Activated CD8-positive, alpha-beta memory T cell treated with anti-CD3 and anti-CD28 coated beads for 1 hour (primary cell): ENCODE data around the gene GPATCH8.
A peak's percentile ranks its signal among the peaks of the same experiment; 100 is the strongest.
"Not testable (repeated sequence)": the region's sequence is repeated elsewhere in the genome, so short reads cannot be mapped to it uniquely, and the experiment has no call there.

Experiments
- DNase-seq, 2 donors: peaks; one replicate each; pipeline ENCODE4 v3.0.0-alpha.2; 2020; ENCODE audit warnings: low read depth in 1 of 2; ENCODE audit errors: extremely low read depth in 1 of 2

Gene GPATCH8

GRCh38 chr17:44503147-44504029 is at the start of gene GPATCH8:
TSS of gene GPATCH8 (minus strand) at chr17:44503406. CDS start at chr17:44503370, 36 bp downstream.
- peak; percentile 81 to 85 for DNase-seq

- DNase-seq: no peak
These were observed 49.2 kb upstream of the GPATCH8 start for GRCh38 chr17:44552361-44552760.

- no peak for DNase-seq
These were observed 46.5 kb upstream of the GPATCH8 start for GRCh38 chr17:44549686-44550085.

DNA sequence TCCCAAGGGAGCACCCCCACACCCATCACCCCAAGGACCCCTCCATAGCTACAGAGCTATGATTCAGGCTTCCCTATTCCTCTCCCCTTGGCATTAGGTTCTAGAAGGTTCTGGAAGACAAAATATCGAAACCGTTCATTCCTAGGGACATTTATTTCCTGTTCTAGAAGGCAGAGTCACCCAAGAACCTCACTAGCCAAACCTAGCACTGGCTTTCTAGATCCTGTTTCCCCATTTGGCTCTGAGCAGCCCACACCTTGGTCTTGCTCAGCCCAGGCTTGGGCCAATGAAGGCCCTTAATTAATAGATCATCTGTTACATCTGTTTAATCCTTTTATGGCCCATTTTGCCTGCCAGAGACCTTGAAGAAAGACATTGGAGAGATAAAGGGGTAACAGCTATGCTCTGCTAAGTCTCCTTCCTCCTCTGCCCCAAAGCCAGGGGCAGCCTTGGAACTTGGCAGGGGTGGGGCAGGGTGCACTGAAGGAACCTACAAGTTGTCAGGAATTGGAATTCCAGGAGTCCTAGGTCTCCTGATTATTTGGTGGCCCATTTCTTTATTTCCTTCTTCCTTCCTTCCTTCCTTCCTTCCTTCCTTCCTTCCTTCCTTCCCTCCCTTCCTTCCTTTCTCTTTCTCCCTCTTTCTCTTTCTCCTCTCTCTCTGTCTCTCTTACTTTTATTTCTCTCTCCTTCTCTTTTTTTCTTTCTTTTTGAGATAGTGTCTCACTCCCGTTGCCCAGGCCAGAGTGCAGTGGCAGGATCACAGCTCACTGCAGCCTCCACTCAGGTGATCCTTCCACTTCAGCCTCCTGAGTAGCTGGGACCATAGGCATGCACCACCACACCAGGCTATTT is 45.4 kb upstream of the GPATCH8 start:
- DNase-seq: no peak

- DNase-seq: no peak
These were observed 44.5 kb upstream of the GPATCH8 start for GRCh38 chr17:44547625-44548267.

GRCh38 chr17:44546671-44547606 is 43.7 kb upstream of the GPATCH8 start:
- DNase-seq: no peak

DNA sequence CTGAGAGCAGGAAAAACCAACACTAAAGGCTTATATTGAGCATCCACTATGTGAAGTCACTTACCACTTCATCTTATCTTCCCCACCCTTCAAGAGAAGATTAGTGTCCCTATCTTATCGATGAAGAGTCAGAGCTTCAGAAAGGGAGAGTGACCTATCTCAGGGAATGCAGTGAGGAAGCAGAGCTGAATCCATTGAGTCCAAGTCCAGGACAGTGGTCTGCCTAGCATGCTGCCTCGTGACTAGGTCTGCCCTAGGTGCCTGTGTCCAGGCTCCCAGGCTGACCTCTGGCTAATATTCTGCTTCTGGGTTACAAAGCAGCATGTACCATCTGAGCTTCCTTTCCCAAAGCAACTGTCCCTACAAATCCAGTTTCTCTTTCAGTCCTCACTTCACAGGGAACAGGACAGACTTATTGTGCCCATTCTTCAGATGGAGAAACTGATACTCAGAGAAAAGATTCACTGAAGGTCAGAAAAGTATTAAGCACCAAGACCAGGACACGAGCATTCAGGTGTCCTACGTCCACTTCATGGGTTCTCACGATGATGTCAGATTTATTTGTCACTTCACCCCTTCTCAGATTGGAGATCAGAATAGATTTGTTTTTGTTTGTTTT is 40.8 kb upstream of the GPATCH8 start:
- DNase-seq: no peak

DNA sequence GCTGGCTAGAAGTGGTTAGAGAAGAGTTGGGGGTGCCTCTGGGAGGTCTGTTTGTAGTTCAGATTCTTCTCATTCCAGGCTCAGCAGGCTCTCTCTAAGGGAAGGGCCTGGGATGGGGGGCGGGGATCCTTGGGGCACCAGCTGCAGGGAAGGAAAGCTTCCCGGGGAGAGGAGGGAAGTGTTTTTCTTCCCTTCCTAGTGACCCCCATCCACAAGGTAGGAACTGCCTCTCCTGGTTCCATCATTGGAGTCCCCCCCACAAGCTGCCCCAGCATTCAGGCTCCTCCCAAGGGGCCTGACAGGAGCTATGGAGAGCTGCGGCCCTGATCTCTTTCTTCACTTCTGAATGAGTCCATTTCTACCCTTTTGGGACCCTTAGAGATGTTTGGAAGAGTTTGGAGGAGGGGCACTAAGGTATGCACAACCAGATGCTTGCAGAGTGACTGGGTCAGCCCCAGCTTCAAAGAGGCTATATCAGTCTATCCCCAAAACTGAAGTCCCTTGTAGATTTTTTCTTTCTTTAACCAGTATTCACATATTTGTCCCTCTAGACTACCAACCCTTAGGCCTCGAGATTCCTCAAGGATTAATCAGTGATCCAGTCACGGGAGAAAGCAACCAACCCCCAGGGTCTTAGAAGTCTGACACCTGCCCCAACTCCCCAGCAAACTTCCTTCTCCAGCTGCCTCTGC is 40.2 kb upstream of the GPATCH8 start:
- DNase-seq: no peak

DNA sequence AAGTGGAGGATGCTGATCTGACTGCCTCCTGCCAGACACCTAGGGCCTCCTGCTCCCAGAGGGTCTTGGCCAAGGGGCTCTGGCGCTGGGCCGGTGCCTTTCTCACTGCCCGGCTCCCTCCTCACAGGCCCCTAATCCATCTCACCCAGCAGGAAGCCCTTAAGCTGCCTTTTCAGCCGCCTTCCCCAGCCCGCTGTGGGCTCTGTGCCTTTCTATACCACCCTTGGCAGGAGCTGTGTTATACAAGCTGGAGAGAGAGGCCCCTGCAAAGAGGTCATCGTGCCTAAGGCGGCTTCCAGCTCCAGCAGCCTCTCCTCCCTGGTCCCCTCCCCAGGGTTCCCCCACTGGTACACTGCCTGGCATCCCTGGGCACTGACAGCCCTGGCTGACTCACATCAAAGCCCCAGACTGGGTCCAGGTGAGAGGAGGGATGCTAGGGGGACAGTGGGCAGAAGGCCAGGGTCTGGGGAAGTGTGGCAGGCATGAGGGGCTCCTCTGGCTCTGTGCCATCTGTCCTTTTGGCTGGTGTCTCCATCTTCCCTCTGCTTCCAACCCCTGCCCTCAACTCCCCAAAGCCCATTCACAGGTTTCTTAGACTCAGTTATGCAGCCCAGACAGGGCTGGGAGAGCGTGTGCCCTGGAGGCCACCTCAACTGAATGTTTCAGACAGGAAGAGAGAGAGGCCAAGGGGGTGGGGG is 38.8 kb upstream of the GPATCH8 start:
- no peak for DNase-seq

DNA sequence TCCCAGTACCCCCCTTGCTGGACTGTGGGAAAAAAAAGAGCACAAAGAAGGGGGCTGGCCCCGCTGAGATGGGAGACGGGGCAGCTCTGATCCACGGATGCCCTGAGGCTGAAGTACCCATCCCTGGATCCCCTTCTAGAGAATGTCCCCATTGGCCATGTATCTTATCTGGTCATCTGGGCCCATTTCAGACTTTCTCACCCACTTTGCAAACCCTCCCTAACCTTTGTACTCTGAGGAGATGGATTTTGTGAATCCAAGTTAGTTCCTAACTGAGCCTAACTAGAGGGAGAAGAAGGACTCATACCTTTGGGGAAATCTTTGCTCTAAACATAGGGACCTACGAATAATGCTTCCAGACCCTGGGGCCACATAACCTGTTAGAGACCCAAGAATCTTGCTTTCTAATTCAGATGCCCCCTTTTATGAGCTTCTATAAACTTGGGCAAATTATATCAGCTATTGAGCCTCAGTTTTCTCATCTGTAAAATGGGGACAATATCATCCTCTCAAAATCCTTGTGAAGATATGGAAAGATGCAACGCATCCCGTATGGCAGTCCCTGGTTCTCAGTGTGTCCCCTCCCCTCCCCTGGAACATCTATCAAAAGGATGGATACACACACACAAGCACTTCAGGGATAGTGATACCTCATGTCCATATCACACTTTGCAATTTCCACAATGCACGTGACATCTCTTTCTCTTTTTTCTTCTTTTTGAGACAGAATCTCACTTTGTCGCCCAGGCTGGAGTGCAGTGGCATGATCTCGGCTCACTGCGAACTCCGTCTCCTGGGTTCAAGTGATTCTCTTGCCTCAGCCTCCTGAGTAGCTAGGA is 37.3 kb upstream of the GPATCH8 start:
- DNase-seq: no peak

GRCh38 chr17:44539673-44540072 is 36.5 kb upstream of the GPATCH8 start:
- no peak for DNase-seq

DNA sequence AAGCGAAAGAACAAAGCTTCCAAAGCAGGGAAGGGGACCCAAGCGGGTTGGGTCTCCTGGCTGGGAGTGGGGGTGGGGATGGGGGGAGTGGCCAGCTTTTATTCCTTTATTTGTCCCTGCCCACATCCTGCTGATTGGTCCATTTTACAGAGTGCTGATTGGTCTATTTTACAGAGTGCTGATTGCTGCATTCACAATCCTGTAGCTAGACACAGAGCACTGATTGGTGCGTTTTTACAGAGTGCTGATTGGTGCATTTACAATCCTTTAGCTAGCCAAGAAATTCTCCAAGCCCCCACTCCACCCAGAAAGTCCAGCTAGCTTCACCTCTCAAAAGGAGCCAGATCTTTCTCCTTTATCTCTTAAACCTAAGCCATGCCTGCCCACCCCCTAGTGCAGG is 34.7 kb upstream of the GPATCH8 start:
- DNase-seq: not testable (repeated sequence)

- no peak for DNase-seq
These were observed 33.1 kb upstream of the GPATCH8 start for GRCh38 chr17:44536090-44536953.

GRCh38 chr17:44533533-44534246 is 30.5 kb upstream of the GPATCH8 start:
- peak; percentile 69 to 80 for DNase-seq

DNA sequence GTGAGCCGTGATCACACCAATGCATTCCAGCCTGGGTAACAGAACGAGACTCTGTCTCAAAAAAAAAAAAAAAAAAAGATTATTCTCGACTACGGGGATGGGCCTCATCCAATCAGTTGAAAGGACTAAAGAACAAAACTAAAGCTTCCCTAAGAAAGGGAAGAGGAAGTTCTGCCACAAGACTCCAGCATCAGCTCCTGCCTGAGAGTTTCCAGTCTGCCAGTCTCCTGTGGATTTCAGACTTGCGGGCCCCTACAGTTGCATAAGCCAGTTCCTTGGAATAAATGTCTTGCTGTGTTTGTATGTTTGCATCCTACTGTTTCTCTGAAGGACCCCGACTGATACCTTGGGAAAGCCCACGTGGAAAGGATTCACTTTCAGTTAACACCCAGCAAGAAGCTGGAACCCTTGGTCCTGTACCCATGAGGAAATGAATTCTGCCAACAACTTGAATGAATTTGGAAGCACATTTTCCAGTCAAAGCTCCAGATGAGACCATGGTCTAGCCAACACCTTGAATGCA is 27.8 kb upstream of the GPATCH8 start:
- DNase-seq: no peak

GRCh38 chr17:44529864-44530263 is 26.7 kb upstream of the GPATCH8 start:
- DNase-seq: no peak
